ENCODE results near the gene INSM2. TPM values are rescaled to one million over a fixed set of nuclear protein-coding genes. Genes with fewer than 3 reads are reported as not detected.

INSM2 gene
- total RNA-seq, 1 experiment from 2014 or later = not detected

GRCh38 chr14:35535483-35536112 lies 1.6 kb downstream of the INSM2 start:
- no peaks in the 10 kb centered on the region for H3K36me3 ChIP-seq (ENCODE audit: control insufficient read depth in 1 of 2, insufficient read depth in 2 of 2, low read length in 2 of 2)
- no peaks in the 10 kb centered on the region for H3K79me2 ChIP-seq (ENCODE audit: insufficient read depth, low read length)
- ATAC-seq = no peak
- H3K4me1 ChIP-seq (ENCODE audit: control insufficient read depth in 1 of 2, insufficient read depth in 2 of 2, low read length in 2 of 2) = 0 out of 4 replicates have a peak, but pooled peaks cover 0 to 7% of the 10 kb centered on the region in 2 experiments
- no peak overlapping the region for H3K4me2 ChIP-seq (ENCODE audit: low read length)
- ChIA-PET RAD21 (ENCODE audit: low non-redundant PET in 1 of 2, low total read pairs in 2 of 2, uncharacterized antibody in 2 of 2, unreplicated experiment in 2 of 2) (no interaction called here), POLR2A (no interaction called here), CTCF (no interaction called here)
- TF ChIP-seq POLR2A (IDR thresholded peaks at IDR 0.05; ENCODE audit: borderline replicate concordance, extremely low read depth, insufficient read depth, insufficient read length) (no peak), CBX3 (IDR thresholded peaks at IDR 0.05; ENCODE audit: low read depth) (no peak), EZH2 (IDR thresholded peaks at IDR 0.05) (no peak), EZH2phosphoT487 (IDR thresholded peaks at IDR 0.05; ENCODE audit: borderline replicate concordance) (no peak), ELF1 (IDR thresholded peaks at IDR 0.05; ENCODE audit: borderline replicate concordance, low read depth) (no peak), ZBTB33 (IDR thresholded peaks at IDR 0.05; ENCODE audit: extremely low read depth, insufficient replicate concordance, low read length) (no peak), TCF7L2 (IDR thresholded peaks at IDR 0.05; ENCODE audit: borderline replicate concordance, extremely low read depth, insufficient read depth, insufficient read length) (no peak), FOSL1 (IDR thresholded peaks at IDR 0.05; ENCODE audit: low read depth) (no peak), RAD21 (IDR thresholded peaks at IDR 0.05; ENCODE audit: low read depth) (no peak), REST (IDR thresholded peaks at IDR 0.05; ENCODE audit: low read depth) (no peak), ZNF274 (IDR thresholded peaks at IDR 0.05; ENCODE audit: low read depth, low read length) (no peak), SIN3A (IDR thresholded peaks at IDR 0.05; ENCODE audit: low read depth) (no peak), ATF3 (IDR thresholded peaks at IDR 0.05) (no peak), SRF (IDR thresholded peaks at IDR 0.05; ENCODE audit: low read depth) (no peak), YY1 (IDR thresholded peaks at IDR 0.05; ENCODE audit: extremely low read depth, insufficient replicate concordance, low read depth, low read length) (no peak), CEBPB (IDR thresholded peaks at IDR 0.05; ENCODE audit: low read depth) (no peak), EGR1 (IDR thresholded peaks at IDR 0.05; ENCODE audit: low read depth) (no peak)
- intact Hi-C loops (cut with micrococcal nuclease) = no loop called here
- H3K9me2 ChIP-seq (ENCODE audit: insufficient read depth) = no peaks in the 10 kb centered on the region
- H2AFZ ChIP-seq (ENCODE audit: low read depth, low read length, poor library complexity, severe bottlenecking) = no peak overlapping the region
- DNase-seq (ENCODE audit: low read depth, low spot score) = no peak
- no peaks in the 10 kb centered on the region for H3K9me3 ChIP-seq (ENCODE audit: control insufficient read depth in 1 of 2, insufficient read depth in 1 of 2, low read depth in 1 of 2, low read length in 2 of 2)
- no peak overlapping the region for H3K9ac ChIP-seq (ENCODE audit: low read length)
- no peak overlapping the region for H3K27ac ChIP-seq (ENCODE audit: low read depth, low read length)
- no peaks in the 10 kb centered on the region for H3K27me3 ChIP-seq (ENCODE audit: insufficient read depth, low read length)
- BruUV-seq (replicated peaks) = no TSS peak
- H3K4me3 ChIP-seq (replicated peaks in 1 of 2; ENCODE audit: low read depth in 1 of 2, low read length in 2 of 2) = no peak overlapping the region
- H4K20me1 ChIP-seq (ENCODE audit: insufficient read depth) = no peaks in the 10 kb centered on the region
